HS-27A (cell line): ENCODE results near the gene ADGRG3.

Experiments
- DNase-seq: peaks from one replicate; pipeline ENCODE4 v3.0.0-alpha.2; 2012; ENCODE audit warnings: low read depth, missing footprints

Gene ADGRG3

GRCh38 chr16:57681950-57682728 lies 14.0 kb downstream of the ADGRG3 start:
- DNase-seq = no peak

- no peak for DNase-seq
These were observed 14.9 kb downstream of the ADGRG3 start for GRCh38 chr16:57682809-57683635.

DNA sequence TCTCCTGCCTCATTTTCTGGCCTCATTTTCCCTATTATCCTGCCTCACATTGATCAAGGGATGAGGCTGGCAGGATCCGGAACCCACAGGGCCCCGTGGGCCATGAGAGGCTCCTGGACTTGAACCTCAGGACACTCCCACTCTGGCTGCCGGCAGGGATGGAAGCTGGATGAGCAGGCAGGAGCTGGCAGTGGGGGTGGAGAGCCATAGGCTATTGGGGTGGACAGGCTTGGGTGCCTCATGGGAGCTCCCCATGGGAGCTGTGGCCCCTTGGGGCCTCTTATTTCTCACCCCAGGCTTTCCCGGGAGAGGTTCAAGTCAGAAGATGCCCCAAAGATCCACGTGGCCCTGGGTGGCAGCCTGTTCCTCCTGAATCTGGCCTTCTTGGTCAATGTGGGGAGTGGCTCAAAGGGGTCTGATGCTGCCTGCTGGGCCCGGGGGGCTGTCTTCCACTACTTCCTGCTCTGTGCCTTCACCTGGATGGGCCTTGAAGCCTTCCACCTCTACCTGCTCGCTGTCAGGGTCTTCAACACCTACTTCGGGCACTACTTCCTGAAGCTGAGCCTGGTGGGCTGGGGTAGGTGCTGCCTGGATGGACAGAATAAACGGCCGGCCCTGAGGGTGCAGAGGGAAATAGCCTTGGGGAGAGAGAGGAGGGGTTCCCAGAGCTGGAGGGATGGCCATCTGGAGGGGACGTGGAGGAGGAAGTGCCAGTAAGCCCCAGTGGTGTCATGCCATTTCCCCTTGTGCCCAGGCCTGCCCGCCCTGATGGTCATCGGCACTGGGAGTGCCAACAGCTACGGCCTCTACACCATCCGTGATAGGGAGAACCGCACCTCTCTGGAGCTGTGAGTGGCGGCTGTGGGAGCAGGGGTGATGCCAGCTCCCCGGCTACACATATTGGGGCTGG lies 15.8 kb downstream of the ADGRG3 start:
- DNase-seq = no peak

GRCh38 chr16:57684626-57685358 lies 16.7 kb downstream of the ADGRG3 start:
- DNase-seq = no peak

- DNase-seq = no peak
These were observed 17.5 kb downstream of the ADGRG3 start for GRCh38 chr16:57685633-57686032.

DNA sequence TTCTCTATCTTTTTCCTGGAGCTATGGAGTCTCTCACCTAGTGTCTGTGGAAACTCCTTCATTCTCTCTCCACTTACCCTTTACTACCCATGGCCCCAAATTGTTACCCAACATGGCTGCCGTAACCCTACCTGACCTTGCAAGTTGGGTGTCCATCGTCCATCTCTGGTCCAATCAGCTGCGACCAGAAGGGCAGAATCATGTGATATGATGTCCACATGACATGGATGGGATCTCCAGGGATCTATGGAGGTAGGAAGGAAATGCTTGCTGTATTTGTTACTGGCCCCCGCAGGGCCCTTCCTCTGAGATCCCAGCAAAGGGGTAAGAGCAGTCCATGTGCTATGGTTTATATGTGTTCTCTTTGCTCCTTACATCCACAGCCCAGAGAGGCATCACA lies 18.5 kb downstream of the ADGRG3 start:
- DNase-seq = no peak

- DNase-seq = no peak
These were observed 19.3 kb downstream of the ADGRG3 start for GRCh38 chr16:57687363-57687929.

DNA sequence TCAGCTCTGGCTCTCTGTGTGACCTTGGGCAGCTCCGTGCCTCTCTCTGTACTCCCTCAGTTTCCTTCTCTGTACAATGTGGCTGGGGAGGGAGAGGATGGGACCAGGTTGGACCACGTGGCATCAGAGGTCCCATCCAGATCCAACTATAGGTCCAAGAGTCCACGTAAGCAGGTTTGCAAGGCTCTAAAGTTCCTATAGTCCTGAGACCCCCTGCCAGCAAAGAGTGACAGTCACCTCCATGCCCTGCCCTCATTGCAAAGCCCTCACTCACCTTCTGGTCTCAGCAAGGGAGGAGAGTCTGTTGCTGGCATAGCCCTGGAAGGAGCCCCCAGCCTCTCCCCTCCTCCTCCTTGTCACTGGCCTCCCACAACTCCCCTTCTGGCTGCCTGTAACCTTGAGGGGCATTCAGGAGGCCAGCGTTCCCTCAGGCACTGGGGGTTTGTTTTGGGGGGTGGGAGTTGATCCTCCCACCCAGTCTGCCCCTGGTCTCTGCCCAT lies 20.4 kb downstream of the ADGRG3 start:
- no peak for DNase-seq

- no peak for DNase-seq
These were observed 21.1 kb downstream of the ADGRG3 start for GRCh38 chr16:57688987-57689761.

- DNase-seq = no peak
These were observed 21.9 kb downstream of the ADGRG3 start for GRCh38 chr16:57689762-57690558.

- no peak for DNase-seq
These were observed 22.8 kb downstream of the ADGRG3 start for GRCh38 chr16:57690782-57691471.

DNA sequence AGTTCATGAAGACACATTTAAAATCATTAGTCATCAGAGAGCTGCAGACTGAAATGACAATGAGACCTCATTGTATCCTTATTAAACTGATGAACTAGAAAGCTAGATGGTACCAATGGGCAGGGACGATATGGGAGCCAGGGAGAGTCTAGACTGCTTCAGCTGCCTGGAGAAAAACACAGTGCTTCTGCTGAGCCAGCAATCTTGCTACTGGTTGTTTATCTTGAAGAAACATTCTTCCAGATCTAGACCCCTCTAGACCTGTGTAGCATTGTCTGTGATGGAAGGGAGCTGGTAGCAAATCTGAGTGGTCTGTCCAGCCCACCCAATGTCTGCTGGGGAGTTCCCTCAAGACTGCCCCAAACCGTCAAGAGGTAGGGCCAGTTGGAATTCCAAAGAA lies 24.5 kb downstream of the ADGRG3 start:
- DNase-seq = no peak

GRCh38 chr16:57693550-57693949 lies 25.4 kb downstream of the ADGRG3 start:
- no peak for DNase-seq

DNA sequence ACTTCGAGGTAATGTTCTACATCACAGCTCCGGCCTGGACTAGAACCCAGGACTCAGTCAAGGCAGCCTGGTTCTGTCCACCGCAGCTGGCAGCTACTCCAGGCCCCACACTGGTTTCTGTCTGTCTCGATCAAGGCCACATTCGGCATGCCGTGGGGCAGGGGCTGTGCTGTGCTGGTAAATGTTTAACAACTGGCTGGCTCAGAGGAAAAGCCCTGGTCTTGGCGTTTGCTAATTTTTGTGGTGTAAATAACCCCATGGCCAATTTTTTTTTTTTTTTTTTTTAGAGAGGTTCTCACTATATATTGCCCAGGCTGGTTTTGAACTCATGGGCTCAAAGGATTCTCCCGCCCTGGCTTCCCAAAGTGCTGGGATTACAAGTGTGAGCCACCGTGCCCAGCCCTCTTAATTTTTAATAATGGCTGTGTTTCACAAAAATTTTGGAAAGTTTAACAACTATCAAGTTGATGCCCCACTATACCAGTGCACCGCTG lies 26.2 kb downstream of the ADGRG3 start:
- no peak for DNase-seq

DNA sequence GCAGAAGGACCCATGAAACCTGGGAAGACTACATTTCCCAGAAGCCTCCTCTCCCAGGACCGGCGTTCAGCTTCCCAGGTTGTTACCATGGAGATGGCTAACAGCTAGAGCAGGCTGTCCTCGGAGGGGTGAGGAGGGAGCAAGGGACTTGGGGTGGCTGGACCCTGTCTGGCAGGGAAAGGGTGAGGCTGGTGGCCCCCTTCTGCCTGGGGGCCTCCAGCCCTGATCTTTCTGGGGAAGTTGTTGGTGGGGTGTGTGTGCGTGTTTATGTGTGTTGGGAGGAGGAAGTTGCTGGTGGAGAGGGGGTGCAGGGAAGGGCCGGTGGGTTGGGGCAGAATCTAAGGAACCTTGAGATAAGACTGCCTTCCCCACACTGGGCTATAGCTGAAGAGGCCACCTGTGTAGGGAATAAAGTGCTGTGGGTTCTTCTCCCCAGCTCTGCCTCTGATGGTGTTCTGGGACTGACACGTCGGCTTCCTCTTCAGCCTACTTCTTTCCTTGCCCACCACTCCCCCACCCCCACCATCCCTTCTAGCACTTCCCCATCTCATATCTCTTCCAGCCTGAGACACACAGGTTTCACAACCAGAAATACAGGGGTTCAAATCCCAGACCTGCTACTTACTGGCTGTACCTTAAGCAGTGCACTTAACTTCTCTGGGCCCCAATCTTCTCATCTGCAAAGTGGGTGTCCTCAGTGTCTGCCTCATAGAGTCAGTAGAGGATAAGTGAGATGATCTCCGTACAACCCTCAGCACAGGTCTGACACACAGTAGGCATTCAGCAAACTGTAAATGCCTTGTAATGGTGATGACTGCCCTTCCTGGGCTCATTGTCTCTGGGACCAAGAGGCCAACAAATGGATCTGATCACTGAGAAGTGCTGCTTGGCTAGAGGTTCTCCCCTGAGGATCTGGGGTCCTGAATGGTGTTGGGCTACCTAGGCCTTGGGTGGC lies 26.9 kb downstream of the ADGRG3 start, which contains the start of gene DRC7:
TSS of gene DRC7 (plus strand) at position 82 of the 955 bp plus-strand sequence. CDS start 3,144 bp downstream, outside the sequence.
- peak; percentile 15 for DNase-seq

GRCh38 chr16:57695680-57696069 lies 27.6 kb downstream of the ADGRG3 start:
- no peak for DNase-seq

GRCh38 chr16:57696240-57696639 lies 28.1 kb downstream of the ADGRG3 start:
- DNase-seq = no peak
